ENCODE data around the gene SALL2.

Gene SALL2

GRCh38 chr14:21501568-21501967, 24.6 kb downstream of the SALL2 start:
- DNase-seq (ENCODE audit: low spot score) = no peak

GRCh38 chr14:21498540-21499526, 27.3 kb downstream of the SALL2 start:
- TF ChIP-seq CTCF (IDR thresholded peaks at IDR 0.05; ENCODE audit: extremely low read depth, missing control alignments) = no peak
- DNase-seq (ENCODE audit: low spot score) = peak; percentile 32

More at GRCh38 chr14:21501568-21501967, 24.6 kb downstream of the SALL2 start:
- TF ChIP-seq CTCF (IDR thresholded peaks at IDR 0.05; ENCODE audit: extremely low read depth, missing control alignments) = no peak

- no peak for DNase-seq (ENCODE audit: low spot score)
- no peak for TF ChIP-seq CTCF (IDR thresholded peaks at IDR 0.05; ENCODE audit: extremely low read depth, missing control alignments)
These were observed 29.7 kb downstream of the SALL2 start for GRCh38 chr14:21496453-21496852.

- TF ChIP-seq CTCF (IDR thresholded peaks at IDR 0.05; ENCODE audit: extremely low read depth, missing control alignments) = no peak
- DNase-seq (ENCODE audit: low spot score) = no peak
These were observed 31.0 kb downstream of the SALL2 start for GRCh38 chr14:21494902-21495762.

- TF ChIP-seq CTCF (IDR thresholded peaks at IDR 0.05; ENCODE audit: extremely low read depth, missing control alignments) = no peak
- no peak for DNase-seq (ENCODE audit: low spot score)
These were observed 39.5 kb downstream of the SALL2 start for GRCh38 chr14:21486640-21487087.

GRCh38 chr14:21476925-21477681, 49.0 kb downstream of the SALL2 start, which contains the start of the genes RAB2B and TOX4:
RAB2B (minus strand) TSS chr14:21476959; CDS start chr14:21476872, 87 bp downstream.
TOX4 (plus strand) TSS chr14:21477195; CDS start chr14:21477279, 84 bp downstream.
- peak; percentile 93 for DNase-seq (ENCODE audit: low spot score)
- TF ChIP-seq CTCF (IDR thresholded peaks at IDR 0.05; ENCODE audit: extremely low read depth, missing control alignments) = peak; percentile 93

Measured in GM20000 (cell line).